ENCODE data around the gene RADX.

Gene RADX

GRCh38 chrX:106726485-106727437, 115.0 kb downstream of the RADX start, which contains the start of gene RNF128:
Gene RNF128, plus strand, starts transcription at chrX:106726701. Its CDS starts 213 bp downstream, at chrX:106726914.
- TF ChIP-seq EZH2 (optimal IDR thresholded peaks at IDR 0.05; ENCODE audit: low read depth, low read length) = no peak
- TF ChIP-seq CTCF (IDR thresholded peaks at IDR 0.05; ENCODE audit: low read length) = no peak
- TF ChIP-seq EZH2phosphoT487 (IDR thresholded peaks at IDR 0.05; ENCODE audit: low read length) = no peak
- Histone ChIP-seq H2AFZ (ENCODE audit: low read length) (no peak within 1 kb of the TSS), H3F3A (ENCODE audit: insufficient read depth, low read length) (no peaks in the 10 kb centered on the region), H3K4me2 (ENCODE audit: low read depth, low read length) (peak within 1 kb of the TSS; percentile 21; the same call in 1 of the 2 replicates), H3K4me1 (ENCODE audit: low read length) (no peaks in the 10 kb centered on the region), H3K9ac (ENCODE audit: low read length) (no peak within 1 kb of the TSS), H3K4me3 (ENCODE audit: low read length) (peak within 1 kb of the TSS; percentile 17; the same call in 1 of the 2 replicates), H3K27me3 (replicated peaks; ENCODE audit: insufficient read depth, low read length) (no peaks in the 10 kb centered on the region), H3K27ac (ENCODE audit: low read length) (no peak within 1 kb of the TSS), H3K79me2 (ENCODE audit: low read length) (no peaks in the 10 kb centered on the region), H3K36me3 (replicated peaks; ENCODE audit: insufficient read depth, low read length) (no peaks in the 10 kb centered on the region), H4K20me1 (ENCODE audit: insufficient read depth, low read length) (no peaks in the 10 kb centered on the region), H3K9me3 (replicated peaks; ENCODE audit: insufficient read depth, low read length) (no peaks in the 10 kb centered on the region), H3K9me2 (replicated peaks; ENCODE audit: insufficient read depth, low read length) (no peaks in the 10 kb centered on the region)
- peak; percentile 9 for DNase-seq

GRCh38 chrX:106728337-106728736, 116.6 kb downstream of the RADX start:
- Histone ChIP-seq H3K4me2 (ENCODE audit: low read depth, low read length) (no peak overlapping the region), H3F3A (ENCODE audit: insufficient read depth, low read length) (no peaks in the 10 kb centered on the region), H3K9ac (ENCODE audit: low read length) (no peak overlapping the region), H3K4me3 (ENCODE audit: low read length) (no peak overlapping the region), H3K79me2 (ENCODE audit: low read length) (no peaks in the 10 kb centered on the region), H2AFZ (ENCODE audit: low read length) (no peak overlapping the region), H3K4me1 (ENCODE audit: low read length) (no peaks in the 10 kb centered on the region), H4K20me1 (ENCODE audit: insufficient read depth, low read length) (no peaks in the 10 kb centered on the region), H3K27ac (ENCODE audit: low read length) (no peak overlapping the region), H3K9me3 (replicated peaks; ENCODE audit: insufficient read depth, low read length) (no peaks in the 10 kb centered on the region), H3K27me3 (replicated peaks; ENCODE audit: insufficient read depth, low read length) (no peaks in the 10 kb centered on the region), H3K36me3 (replicated peaks; ENCODE audit: insufficient read depth, low read length) (no peaks in the 10 kb centered on the region), H3K9me2 (replicated peaks; ENCODE audit: insufficient read depth, low read length) (no peaks in the 10 kb centered on the region)
- TF ChIP-seq CTCF (IDR thresholded peaks at IDR 0.05; ENCODE audit: low read length) = no peak
- no peak for TF ChIP-seq EZH2 (optimal IDR thresholded peaks at IDR 0.05; ENCODE audit: low read depth, low read length)
- no peak for TF ChIP-seq EZH2phosphoT487 (IDR thresholded peaks at IDR 0.05; ENCODE audit: low read length)
- DNase-seq = no peak
